Subcutaneous abdominal adipose tissue (tissue), 5 donors: ENCODE measurements around the gene KISS1.

Source experiments
- H3K27ac ChIP-seq: one replicate; pipeline ENCODE4 v1.7.0; 2013; ENCODE audit warnings: low read depth, mild to moderate bottlenecking, inconsistent platforms, low read length, moderate library complexity
- H3K27me3 ChIP-seq, 5 donors: one replicate each; pipeline ENCODE4 v1.7.0; 2013; ENCODE audit warnings: low read length in 5 of 5, inconsistent platforms in 1 of 5; ENCODE audit not compliant: control insufficient read depth in 5 of 5, insufficient read depth in 4 of 5
- H3K36me3 ChIP-seq, 5 donors: one replicate each; pipeline ENCODE4 v1.7.0; 2013; ENCODE audit warnings: low read length in 5 of 5; ENCODE audit not compliant: control insufficient read depth in 5 of 5, insufficient read depth in 5 of 5
- H3K4me1 ChIP-seq, 5 donors: one replicate each; pipeline ENCODE4 v1.7.0; 2013; ENCODE audit warnings: low read length in 5 of 5, mild to moderate bottlenecking in 3 of 5, moderate library complexity in 1 of 5; ENCODE audit not compliant: control insufficient read depth in 5 of 5, insufficient read depth in 5 of 5
- H3K4me3 ChIP-seq, 5 donors: one replicate each; pipeline ENCODE4 v1.7.0; 2013; ENCODE audit warnings: low read length in 5 of 5, low read depth in 1 of 5
- H3K9ac ChIP-seq, 5 donors: one replicate each; pipeline ENCODE4 v1.7.0; 2013; ENCODE audit warnings: low read length in 5 of 5, mild to moderate bottlenecking in 4 of 5, moderate library complexity in 3 of 5
- H3K9me3 ChIP-seq, 5 donors: one replicate each; pipeline ENCODE4 v1.7.0; 2013; ENCODE audit warnings: low read length in 5 of 5; ENCODE audit not compliant: control insufficient read depth in 5 of 5
- donor health status: healthy.
- donor health status: healthy.
- donor health status: healthy.
- donor health status: healthy.
- donor health status: healthy.

The KISS1 gene

DNA sequence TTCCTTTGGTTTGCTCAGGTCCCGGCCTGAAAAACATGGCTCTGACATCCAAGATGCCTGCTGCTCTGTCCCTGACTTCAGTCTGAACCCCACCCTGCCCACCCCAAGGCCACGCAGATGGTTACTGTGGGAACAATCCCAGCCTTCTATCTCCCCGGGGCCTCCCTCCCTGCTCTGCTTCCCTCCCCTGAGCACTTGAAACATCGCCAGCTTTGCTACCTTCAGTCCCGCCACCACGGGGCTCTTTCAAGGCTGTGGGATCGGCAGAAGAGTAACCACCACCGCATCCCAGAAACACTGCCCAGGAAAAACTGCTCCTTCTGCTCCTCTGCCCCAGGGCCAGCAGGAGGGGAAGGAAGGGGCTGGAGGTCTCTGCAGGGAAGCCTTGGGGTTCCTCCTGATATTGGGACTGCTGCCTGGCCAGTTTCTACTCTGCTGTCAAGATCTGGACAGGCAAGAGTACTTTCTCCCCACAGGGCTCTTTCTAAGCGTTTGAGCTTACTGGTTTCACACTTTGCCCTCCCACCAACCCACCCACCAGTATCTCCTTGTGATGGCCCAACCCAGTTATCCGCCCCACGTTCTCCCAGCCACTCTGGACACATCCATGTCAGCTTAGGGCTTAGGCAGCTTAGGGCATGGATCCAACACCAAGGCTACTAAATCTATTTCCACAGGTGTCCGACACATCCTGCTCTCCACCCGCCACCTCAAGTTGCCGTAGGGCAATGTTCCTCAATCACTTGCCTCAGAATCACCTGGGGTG, 52.8 kb downstream of the KISS1 start:
- H3K4me1 ChIP-seq: no peaks in the 10 kb centered on the region
- no peak overlapping the region for H3K9ac ChIP-seq
- H3K9me3 ChIP-seq: no peaks in the 10 kb centered on the region
- no peak overlapping the region for H3K4me3 ChIP-seq
- peaks cover 0 to 14% (median 0%) of the 10 kb centered on the region in 5 donors for H3K36me3 ChIP-seq
- no peaks in the 10 kb centered on the region for H3K27me3 ChIP-seq
- H3K27ac ChIP-seq: no peak overlapping the region

DNA sequence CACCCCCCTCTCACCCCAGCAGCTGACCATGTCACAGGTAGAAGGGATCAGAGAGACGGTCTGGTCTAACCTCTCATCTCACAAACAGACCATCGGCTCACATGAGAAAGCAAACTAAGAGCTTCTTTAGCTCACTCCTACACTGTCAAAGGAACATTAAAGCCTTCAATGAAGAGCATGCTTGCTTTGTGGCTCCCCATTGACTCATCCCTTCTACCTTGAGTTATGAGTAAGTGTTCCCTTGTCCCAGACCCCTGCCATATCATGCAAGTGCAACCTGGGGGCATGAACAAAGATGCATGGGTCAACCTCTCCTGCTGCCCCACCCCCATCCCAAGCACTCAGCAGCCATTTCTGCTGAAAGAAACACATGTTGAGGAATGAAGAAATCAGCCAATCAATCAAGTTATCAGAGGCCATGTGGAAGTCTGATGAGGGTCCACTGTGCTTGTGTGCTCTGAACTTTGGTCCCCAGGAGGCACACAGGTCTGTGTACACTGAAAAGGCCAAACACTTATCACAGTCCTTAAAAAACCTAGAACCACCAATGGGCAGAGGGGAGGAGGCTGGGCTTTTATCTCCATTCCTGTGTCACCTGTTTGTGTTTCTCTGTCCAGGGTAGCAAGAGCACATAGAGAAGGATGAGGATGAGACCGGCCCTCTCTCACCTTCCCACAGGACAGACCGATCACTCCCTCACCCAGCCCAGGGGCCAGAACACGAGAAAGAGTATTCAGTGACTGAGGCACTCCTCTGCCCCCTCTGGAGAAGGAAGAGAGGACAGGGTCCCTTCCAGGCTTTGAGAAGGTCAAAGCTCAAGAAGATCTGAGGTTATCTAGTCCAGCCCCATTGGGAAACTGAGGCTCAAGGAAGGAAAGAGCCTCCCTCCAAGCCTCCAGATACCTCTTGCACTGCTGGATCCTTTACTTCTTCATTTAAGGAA, 54.0 kb downstream of the KISS1 start:
- no peak overlapping the region for H3K4me3 ChIP-seq
- no peak overlapping the region for H3K9ac ChIP-seq
- H3K27ac ChIP-seq: no peak overlapping the region
- H3K4me1 ChIP-seq: no peaks in the 10 kb centered on the region
- peaks cover 0 to 2% (median 0%) of the 10 kb centered on the region in 5 donors for H3K27me3 ChIP-seq
- peaks cover 0 to 15% (median 0%) of the 10 kb centered on the region in 5 donors for H3K36me3 ChIP-seq
- H3K9me3 ChIP-seq: no peaks in the 10 kb centered on the region

DNA sequence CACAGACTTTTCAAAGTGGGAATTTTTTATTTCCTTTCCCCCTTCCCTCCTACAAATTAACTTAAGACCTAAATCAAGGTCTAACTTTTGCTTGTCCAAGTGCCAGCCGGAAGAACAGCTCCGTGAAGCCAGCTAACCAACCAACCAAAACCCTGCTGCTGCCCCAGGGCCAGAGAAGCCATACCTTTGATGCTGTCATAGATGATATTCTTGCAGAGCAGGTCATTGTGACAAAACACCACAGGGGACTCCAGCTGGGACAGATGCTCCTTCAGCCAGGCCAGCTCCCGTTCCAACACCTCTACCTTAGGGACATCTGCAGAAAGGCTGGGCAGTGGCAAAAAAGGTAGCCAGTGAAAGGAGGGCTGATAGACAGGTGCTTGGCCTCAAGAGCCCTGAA, 55.2 kb downstream of the KISS1 start:
- H3K36me3 ChIP-seq: peaks cover 0 to 15% (median 0%) of the 10 kb centered on the region in 5 donors
- H3K9me3 ChIP-seq: no peaks in the 10 kb centered on the region
- peaks cover 0 to 2% (median 0%) of the 10 kb centered on the region in 5 donors for H3K27me3 ChIP-seq
- H3K9ac ChIP-seq: no peak overlapping the region
- H3K4me3 ChIP-seq: no peak overlapping the region
- H3K4me1 ChIP-seq: no peaks in the 10 kb centered on the region
- no peak overlapping the region for H3K27ac ChIP-seq
